GM18526 (cell line): ENCODE data around the gene ENTR1.

Experiments used
- POLR2A ChIP-seq: IDR thresholded peaks from 3 replicates; pipeline ENCODE4 v1.6.1; 2011; ENCODE audit not compliant: insufficient read length; ENCODE audit errors: extremely low read depth

ENTR1 gene

GRCh38 chr9:136379003-136379287 is 31.5 kb downstream of the ENTR1 start:
- TF ChIP-seq POLR2A = no peak

- TF ChIP-seq POLR2A = no peak
These were observed 32.0 kb downstream of the ENTR1 start for GRCh38 chr9:136378170-136379002.

DNA sequence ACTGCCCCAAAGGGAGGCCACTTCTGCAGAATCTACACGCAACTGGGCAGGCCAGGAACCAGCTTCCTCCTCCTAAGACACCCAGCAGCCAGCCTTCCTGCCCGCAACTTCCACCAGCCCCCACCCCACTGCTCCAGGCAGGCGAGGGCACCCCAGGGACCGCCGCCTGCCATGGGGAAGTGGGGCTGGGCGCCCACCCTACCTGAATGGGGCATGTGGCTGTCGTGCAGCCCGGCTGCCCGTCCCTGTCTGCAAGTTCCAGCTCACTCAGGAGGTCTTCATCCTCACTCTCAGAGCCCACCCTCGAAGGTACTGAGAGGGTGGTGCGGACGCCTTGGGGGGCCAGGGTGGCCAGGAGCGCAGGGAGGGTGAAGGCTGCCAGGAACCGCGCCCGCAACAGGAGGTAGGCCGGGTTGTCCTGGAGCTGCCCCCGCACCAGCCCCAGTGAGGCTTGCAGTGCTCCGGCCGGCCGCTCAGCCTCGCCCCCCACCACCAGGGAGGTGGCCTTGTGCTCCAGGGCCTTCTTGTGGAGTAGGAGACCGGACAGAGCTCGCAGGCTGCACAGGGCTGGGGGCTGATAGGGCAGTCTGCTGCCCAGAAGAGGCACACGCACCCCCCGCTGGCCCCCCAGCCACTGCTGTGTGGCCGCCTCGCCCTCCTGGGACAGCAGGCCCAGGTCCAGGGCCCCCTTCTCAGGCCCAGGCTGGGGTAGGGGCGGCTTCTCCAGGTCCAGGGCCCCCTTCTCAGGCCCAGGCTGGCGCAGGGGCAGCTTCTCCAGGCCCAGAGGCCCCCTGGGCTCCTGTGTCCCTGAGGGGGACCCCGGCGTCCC is 32.9 kb downstream of the ENTR1 start:
- no peak for TF ChIP-seq POLR2A

DNA sequence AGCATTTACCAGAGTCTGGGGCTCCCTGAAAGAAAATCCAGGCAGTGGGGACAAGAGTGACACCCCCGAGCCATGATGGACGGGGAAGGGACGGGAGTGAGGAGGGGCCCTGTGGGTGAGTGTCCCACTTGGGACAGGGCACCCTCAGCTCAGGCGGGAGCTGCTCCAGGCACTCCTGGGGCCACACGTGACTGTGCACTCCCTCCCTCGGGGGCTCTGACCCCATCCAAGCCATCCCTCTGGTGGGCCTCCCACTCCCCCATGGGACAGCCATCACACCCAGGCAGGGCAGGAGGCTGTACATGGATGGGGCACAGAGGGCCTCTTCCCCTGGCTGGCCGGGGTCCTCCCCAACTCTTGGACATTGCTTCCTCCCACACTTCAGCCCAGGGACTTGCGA is 34.0 kb downstream of the ENTR1 start:
- no peak for TF ChIP-seq POLR2A

DNA sequence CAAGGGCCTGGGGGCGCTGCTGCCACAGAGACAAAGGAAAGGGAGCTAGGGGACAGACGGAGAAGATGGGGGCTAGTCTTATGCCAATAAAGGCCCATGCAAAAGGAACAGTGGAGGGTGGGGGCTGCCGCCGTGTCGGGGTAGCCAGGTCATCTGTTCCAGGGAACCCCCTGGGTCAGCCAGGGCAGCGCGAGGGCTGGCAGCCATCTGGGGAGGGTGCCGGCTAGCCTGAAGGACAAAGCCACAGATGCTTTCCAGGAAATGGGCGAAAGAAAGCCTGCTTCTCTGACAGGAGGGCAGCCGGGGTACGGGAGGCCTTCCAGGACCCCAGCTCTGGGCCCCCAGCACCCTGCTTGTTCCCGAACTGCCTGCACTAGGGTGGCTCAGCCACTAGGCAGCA is 35.3 kb downstream of the ENTR1 start:
- TF ChIP-seq POLR2A = no peak

GRCh38 chr9:136374183-136374575 is 36.2 kb downstream of the ENTR1 start:
- TF ChIP-seq POLR2A = no peak

- no peak for TF ChIP-seq POLR2A
These were observed 36.9 kb downstream of the ENTR1 start, which contains the start of gene CARD9 for GRCh38 chr9:136373300-136374182. TSS of gene CARD9 (minus strand) at chr9:136373669. CDS start at chr9:136372078, 1,591 bp downstream.

GRCh38 chr9:136372561-136373299 is 37.7 kb downstream of the ENTR1 start:
- TF ChIP-seq POLR2A = no peak

- TF ChIP-seq POLR2A = no peak
These were observed 38.4 kb downstream of the ENTR1 start for GRCh38 chr9:136372006-136372405.

DNA sequence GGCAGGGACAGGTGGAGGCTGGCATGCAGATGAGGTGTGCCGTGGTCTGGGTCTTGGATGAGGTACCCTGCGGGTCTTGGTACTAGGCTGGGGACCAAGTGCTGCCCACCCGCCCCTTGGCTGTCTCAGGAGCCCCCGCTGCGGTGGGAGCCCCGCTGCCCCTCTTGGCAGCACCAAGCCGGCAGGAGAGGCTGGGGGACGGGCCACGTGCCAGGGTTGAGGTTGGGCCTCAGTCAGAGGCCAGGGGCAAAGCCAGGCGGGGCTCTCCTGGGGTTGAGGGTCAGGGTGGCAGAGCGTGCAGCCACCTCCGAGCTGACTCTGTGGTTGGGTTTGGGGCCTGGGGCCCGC is 38.9 kb downstream of the ENTR1 start:
- TF ChIP-seq POLR2A = no peak

DNA sequence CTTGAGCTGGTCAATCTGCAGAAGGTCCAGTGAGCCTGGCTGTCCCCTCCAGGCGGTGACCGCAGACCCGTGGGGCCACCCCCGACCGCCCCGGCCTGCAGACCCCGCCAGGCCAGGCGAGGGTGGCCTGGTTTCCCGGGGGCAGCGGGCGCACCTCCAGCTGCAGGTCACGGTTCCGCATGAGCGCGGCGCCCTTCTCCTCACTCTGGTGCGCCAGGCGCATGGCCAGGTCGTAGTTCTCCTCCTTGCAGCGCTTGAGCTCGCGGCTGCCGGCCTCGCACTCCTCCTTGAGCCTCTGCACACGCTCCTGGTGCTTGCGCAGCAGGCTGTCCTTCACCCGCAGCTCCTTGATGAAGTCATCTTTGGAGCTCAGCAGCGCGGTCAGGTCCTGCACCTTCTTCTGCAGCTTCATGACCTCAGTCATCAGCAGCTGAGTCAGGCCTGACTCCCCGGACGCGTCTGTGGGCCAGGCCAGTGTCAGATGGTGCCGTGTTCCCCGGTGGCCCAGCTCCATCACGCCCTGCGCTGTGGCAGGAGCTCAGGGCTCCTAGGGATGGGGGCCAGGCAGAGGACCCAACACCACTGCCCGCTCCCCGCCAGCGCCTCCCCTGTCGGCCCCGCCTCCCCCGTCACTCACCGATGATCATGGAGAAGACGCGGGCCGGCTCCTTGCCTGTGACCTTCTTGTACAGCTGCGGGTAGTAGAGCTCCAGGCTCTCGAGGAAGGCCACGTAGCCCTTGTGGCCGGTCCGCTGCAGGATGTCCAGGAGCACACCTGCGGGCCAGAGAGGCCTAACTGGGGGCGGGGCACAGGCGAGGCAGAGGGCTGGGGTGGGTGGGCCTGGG is 39.5 kb downstream of the ENTR1 start:
- no peak for TF ChIP-seq POLR2A

DNA sequence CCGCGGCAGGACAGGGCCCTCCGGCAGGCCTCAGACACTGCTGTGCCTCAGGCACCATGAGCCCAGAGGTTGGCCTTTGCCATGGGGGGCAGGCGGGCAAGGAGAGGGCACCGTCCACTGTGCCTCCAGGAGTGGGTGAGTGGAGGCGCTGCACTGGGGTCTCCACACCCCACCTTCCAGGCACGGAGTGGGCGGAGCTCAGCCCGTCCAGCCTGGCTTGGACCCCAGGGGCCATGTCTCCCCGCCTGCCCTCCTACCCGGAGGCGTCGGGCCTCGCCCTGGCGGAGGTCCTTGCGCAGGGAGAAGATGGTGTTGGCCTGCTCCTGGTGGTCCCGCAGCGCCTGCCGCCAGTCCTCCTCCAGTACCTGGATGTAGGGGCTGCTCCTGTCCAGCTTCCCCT is 40.4 kb downstream of the ENTR1 start:
- no peak for TF ChIP-seq POLR2A

- no peak for TF ChIP-seq POLR2A
These were observed 42.2 kb downstream of the ENTR1 start for GRCh38 chr9:136368190-136368589.
